H9 (cell line): Measurements from ENCODE around the gene SH3GL2. TPM values are rescaled to one million over a fixed set of nuclear protein-coding genes. Genes with fewer than 3 reads are reported as not detected.

Experiments
- DNase-seq: peaks from one replicate; pipeline ENCODE4 v3.0.0-alpha.2; 2017
- H2AFZ ChIP-seq: one replicate; pipeline ENCODE4 v1.6.1; 2013; ENCODE audit warnings: mild to moderate bottlenecking, low read length, control low read depth, moderate library complexity
- H2AK5ac ChIP-seq: 2 replicates; pipeline ENCODE4 v1.6.1; 2013; ENCODE audit warnings: low read length, control low read depth, mixed read lengths; ENCODE audit not compliant: insufficient read length
- H2BK120ac ChIP-seq: one replicate; pipeline ENCODE4 v1.6.1; 2013; ENCODE audit warnings: low read depth, mild to moderate bottlenecking, low read length, control low read depth, inconsistent platforms; ENCODE audit not compliant: poor library complexity, severe bottlenecking
- H2BK12ac ChIP-seq: 2 replicates; pipeline ENCODE4 v1.6.1; 2013; ENCODE audit warnings: low read length, control low read depth, mixed read lengths, low read depth; ENCODE audit not compliant: insufficient read length
- H2BK15ac ChIP-seq: 2 replicates; pipeline ENCODE4 v1.6.1; 2013; ENCODE audit warnings: low read depth, low read length, control low read depth
- H2BK20ac ChIP-seq: one replicate; pipeline ENCODE4 v1.6.1; 2013; ENCODE audit warnings: low read depth, mild to moderate bottlenecking, low read length, control low read depth, inconsistent platforms; ENCODE audit not compliant: poor library complexity, severe bottlenecking
- H2BK5ac ChIP-seq: 2 replicates; pipeline ENCODE4 v1.6.1; 2013; ENCODE audit warnings: low read length, control low read depth, mixed read lengths; ENCODE audit not compliant: insufficient read length
- H3K14ac ChIP-seq: 2 replicates; pipeline ENCODE4 v1.6.1; 2013; ENCODE audit warnings: low read length, control low read depth; ENCODE audit not compliant: insufficient read depth
- H3K18ac ChIP-seq: 2 replicates; pipeline ENCODE4 v1.6.1; 2013; ENCODE audit warnings: low read depth, mild to moderate bottlenecking, mixed read lengths, low read length, control low read depth; ENCODE audit not compliant: insufficient read length
- H3K23ac ChIP-seq: 2 replicates; pipeline ENCODE4 v1.6.1; 2013; ENCODE audit warnings: low read length, control low read depth, mixed read lengths, low read depth; ENCODE audit not compliant: insufficient read length
- H3K23me2 ChIP-seq: 2 replicates; pipeline ENCODE4 v1.6.1; 2013; ENCODE audit warnings: low read depth, mild to moderate bottlenecking, mixed read lengths, low read length, control low read depth; ENCODE audit not compliant: insufficient read length, poor library complexity, severe bottlenecking
- H3K27ac ChIP-seq: 2 replicates; pipeline ENCODE4 v1.5.1; 2013; ENCODE audit warnings: low read length, control low read depth, mixed read lengths, low read depth; ENCODE audit not compliant: insufficient read length
- H3K27me3 ChIP-seq: 2 replicates; pipeline ENCODE4 v1.6.1; 2013; ENCODE audit warnings: low read length, control low read depth, inconsistent platforms; ENCODE audit not compliant: insufficient read depth
- H3K4ac ChIP-seq: 2 replicates; pipeline ENCODE4 v1.6.1; 2013; ENCODE audit warnings: low read depth, mild to moderate bottlenecking, control low read depth, inconsistent platforms, low read length, moderate library complexity
- H3K4me1 ChIP-seq: 2 replicates; pipeline ENCODE4 v1.6.1; 2013; ENCODE audit warnings: low read length, control low read depth, inconsistent platforms; ENCODE audit not compliant: insufficient read depth
- H3K4me2 ChIP-seq: 2 replicates; pipeline ENCODE4 v1.6.1; 2013; ENCODE audit warnings: low read length, control low read depth, mixed read lengths; ENCODE audit not compliant: insufficient read length, insufficient read depth
- H3K56ac ChIP-seq: 2 replicates; pipeline ENCODE4 v1.6.1; 2013; ENCODE audit warnings: low read depth, mild to moderate bottlenecking, mixed read lengths, low read length, control low read depth; ENCODE audit not compliant: insufficient read length
- H3K79me1 ChIP-seq: 2 replicates; pipeline ENCODE4 v1.6.1; 2013; ENCODE audit warnings: low read depth, mild to moderate bottlenecking, moderate library complexity, low read length, control low read depth, inconsistent platforms; ENCODE audit not compliant: insufficient read depth, poor library complexity, severe bottlenecking
- H3K79me2 ChIP-seq: 2 replicates; pipeline ENCODE4 v1.6.1; 2013; ENCODE audit warnings: low read length, control low read depth, inconsistent platforms; ENCODE audit not compliant: insufficient read depth
- H3K9ac ChIP-seq: 2 replicates; pipeline ENCODE4 v1.6.1; 2013; ENCODE audit warnings: low read length, control low read depth, mixed read lengths; ENCODE audit not compliant: insufficient read length; ENCODE audit errors: extremely low read depth
- H3K9me3 ChIP-seq: one replicate; pipeline ENCODE4 v1.6.1; 2013; ENCODE audit warnings: low read depth, low read length, inconsistent platforms; ENCODE audit not compliant: control insufficient read depth
- H3T11ph ChIP-seq: one replicate; pipeline ENCODE4 v1.6.1; 2013; ENCODE audit warnings: mild to moderate bottlenecking, low read length, control low read depth, inconsistent platforms
- H4K20me1 ChIP-seq: one replicate; pipeline ENCODE4 v1.6.1; 2013; ENCODE audit not compliant: control insufficient read depth, insufficient read length, insufficient read depth
- H4K5ac ChIP-seq: 2 replicates; pipeline ENCODE4 v1.6.1; 2013; ENCODE audit warnings: low read depth, mild to moderate bottlenecking, mixed read lengths, low read length, control low read depth; ENCODE audit not compliant: insufficient read length
- H4K8ac ChIP-seq: replicated peaks from 2 replicates; pipeline ENCODE4 v1.6.1; 2013; ENCODE audit warnings: low read length, control low read depth, mixed read lengths, low read depth; ENCODE audit not compliant: insufficient read length
- H4K91ac ChIP-seq: 2 replicates; pipeline ENCODE4 v1.6.1; 2013; ENCODE audit warnings: low read depth, mild to moderate bottlenecking, moderate library complexity, mixed read lengths, low read length, control low read depth; ENCODE audit not compliant: insufficient read length
- H3K27ac Mint-ChIP-seq, 3 experiments: 2 replicates in 2 of 3; 3 replicates in 1 of 3; pipeline ENCODE4 v1.8.0; 2020 to 2021; ENCODE audit warnings: mixed read lengths in 3 of 3, mild to moderate bottlenecking in 1 of 3, moderate library complexity in 1 of 3
- H3K27me3 Mint-ChIP-seq: 2 replicates; pipeline ENCODE4 v1.8.0; 2021; ENCODE audit warnings: low read depth, mild to moderate bottlenecking, moderate library complexity, mixed read lengths
- H3K36me3 Mint-ChIP-seq, 3 experiments: 2 replicates in 2 of 3; 3 replicates in 1 of 3; pipeline ENCODE4 v1.8.0; 2020 to 2021; ENCODE audit warnings: low read depth in 3 of 3, mixed read lengths in 3 of 3; ENCODE audit not compliant: insufficient read depth in 1 of 3
- H3K4me1 Mint-ChIP-seq, 2 experiments: 2 replicates each; pipeline ENCODE4 v1.8.0; 2020; ENCODE audit warnings: mixed read lengths in 2 of 2
- H3K4me3 Mint-ChIP-seq, 2 experiments: 2 replicates in 1 of 2; 3 replicates in 1 of 2; pipeline ENCODE4 v1.8.0; 2020 to 2021; ENCODE audit warnings: mild to moderate bottlenecking in 2 of 2, mixed read lengths in 2 of 2, moderate library complexity in 1 of 2
- H3K9me3 Mint-ChIP-seq, 2 experiments: 2 replicates in 1 of 2; 3 replicates in 1 of 2; pipeline ENCODE4 v1.8.0; 2020; ENCODE audit warnings: mild to moderate bottlenecking in 2 of 2, mixed read lengths in 2 of 2, moderate library complexity in 1 of 2
- CTCF ChIP-seq: fragments of 200-600 bp; sonication (generic); conservative IDR thresholded peaks from 3 replicates; pipeline ENCODE4 v1.8.0; 2021; ENCODE audit warnings: antibody characterized with exemption, mild to moderate bottlenecking
- WGBS: extraction: QIAGEN DNeasy Blood & Tissue Kit; methylation state at CpG from one replicate; pipeline ENCODE4 v1.1.7; 2013; ENCODE audit warnings: missing lambda C conversion rate, low lambda C conversion rate, mixed read lengths; ENCODE audit not compliant: insufficient read length; ENCODE audit errors: extremely low coverage; 5-methylcytosine and 5-hydroxymethylcytosine counted together
- total RNA-seq: library from RNA; stranded (reverse); gene quantifications from 2 replicates; pipeline ENCODE4 v1.2.1, GENCODE V29; 2021

Gene SH3GL2
- total RNA-seq, 1 experiment from 2014 or later: 6.5 TPM

GRCh38 chr9:17837965-17838364 lies 259.1 kb downstream of the SH3GL2 start:
- Histone ChIP-seq H3T11ph (no peak overlapping the region), H2BK5ac (no peak overlapping the region), H3K9me3 (no peaks in the 10 kb centered on the region), H3K23ac (no peak overlapping the region), H3K27me3 (no peaks in the 10 kb centered on the region), H4K91ac (no peak overlapping the region), H3K56ac (no peak overlapping the region), H2BK15ac (no peak overlapping the region), H3K9ac (no peak overlapping the region), H2BK120ac (no peak overlapping the region), H3K18ac (no peak overlapping the region), H2AK5ac (no peak overlapping the region), H4K20me1 (no peaks in the 10 kb centered on the region), H3K27ac (no peak overlapping the region), H2AFZ (no peak overlapping the region), H3K79me2 (no peaks in the 10 kb centered on the region), H3K4ac (no peak overlapping the region), H3K14ac (no peak overlapping the region), H2BK12ac (no peak overlapping the region), H3K4me2 (no peak overlapping the region), H2BK20ac (no peak overlapping the region), H3K79me1 (no peaks in the 10 kb centered on the region), H4K8ac (no peak overlapping the region), H3K23me2 (no peaks in the 10 kb centered on the region), H4K5ac (no peak overlapping the region), H3K4me1 (0 out of 2 replicates have a peak, but pooled peaks cover 3% of the 10 kb centered on the region)
- peaks cover 8 to 11% of the 10 kb centered on the region in 2 experiments for H3K4me1 Mint-ChIP-seq
- peaks cover 0 to 4% of the 10 kb centered on the region in 2 experiments; a peak in 3 of 5 replicates for H3K9me3 Mint-ChIP-seq
- no peaks in the 10 kb centered on the region for H3K36me3 Mint-ChIP-seq
- DNase-seq: no peak
- peak; percentile 53 for TF ChIP-seq CTCF
- WGBS: no CpG with 5 or more reads among the region's 4 CpGs
- H3K4me3 Mint-ChIP-seq: no peak overlapping the region
- no peaks in the 10 kb centered on the region; the same call in none of the 2 replicates for H3K27me3 Mint-ChIP-seq
- no peak overlapping the region for H3K27ac Mint-ChIP-seq
